ENCODE data around the gene NPTX1.

The NPTX1 gene

GRCh38 chr17:80437532-80437931, 38.9 kb downstream of the NPTX1 start:
- TF ChIP-seq FOXM1 (IDR thresholded peaks at IDR 0.05; ENCODE audit: borderline replicate concordance) = no peak
- no peak for TF ChIP-seq LEF1 (IDR thresholded peaks at IDR 0.05; ENCODE audit: borderline replicate concordance)
- no peak for TF ChIP-seq FOXA1 (IDR thresholded peaks at IDR 0.05)
- TF ChIP-seq ELF4 (IDR thresholded peaks at IDR 0.05) = no peak
- TF ChIP-seq SP1 (IDR thresholded peaks at IDR 0.05) = no peak
- no peak for TF ChIP-seq SUZ12 (IDR thresholded peaks at IDR 0.05)
- no peak for TF ChIP-seq TARDBP (IDR thresholded peaks at IDR 0.05)
- TF ChIP-seq L3MBTL2 (conservative IDR thresholded peaks at IDR 0.05) = no peak
- TF ChIP-seq, protein P1, sequence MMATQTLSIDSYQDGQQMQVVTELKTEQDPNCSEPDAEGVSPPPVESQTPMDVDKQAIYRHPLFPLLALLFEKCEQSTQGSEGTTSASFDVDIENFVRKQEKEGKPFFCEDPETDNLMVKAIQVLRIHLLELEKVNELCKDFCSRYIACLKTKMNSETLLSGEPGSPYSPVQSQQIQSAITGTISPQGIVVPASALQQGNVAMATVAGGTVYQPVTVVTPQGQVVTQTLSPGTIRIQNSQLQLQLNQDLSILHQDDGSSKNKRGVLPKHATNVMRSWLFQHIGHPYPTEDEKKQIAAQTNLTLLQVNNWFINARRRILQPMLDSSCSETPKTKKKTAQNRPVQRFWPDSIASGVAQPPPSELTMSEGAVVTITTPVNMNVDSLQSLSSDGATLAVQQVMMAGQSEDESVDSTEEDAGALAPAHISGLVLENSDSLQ (IDR thresholded peaks at IDR 0.05) = no peak
- no peak for TF ChIP-seq BHLHE40 (IDR thresholded peaks at IDR 0.05; ENCODE audit: borderline replicate concordance)
- no peak for TF ChIP-seq ARNT (IDR thresholded peaks at IDR 0.05)
- ChIA-PET CTCF (interaction anchor here (0.9 kb wide), 1 partner anchor 10 kb away, joined by 4 read pairs; no protein-coding TSS in a partner anchor), POLR2A (interaction anchor here (0.8 to 3.3 kb wide), 2 partner anchors 15 to 18 kb away, joined by 3 to 16 read pairs; no protein-coding TSS in a partner anchor)
- DNase-seq (ENCODE audit: extremely low spot score) = no peak

DNA sequence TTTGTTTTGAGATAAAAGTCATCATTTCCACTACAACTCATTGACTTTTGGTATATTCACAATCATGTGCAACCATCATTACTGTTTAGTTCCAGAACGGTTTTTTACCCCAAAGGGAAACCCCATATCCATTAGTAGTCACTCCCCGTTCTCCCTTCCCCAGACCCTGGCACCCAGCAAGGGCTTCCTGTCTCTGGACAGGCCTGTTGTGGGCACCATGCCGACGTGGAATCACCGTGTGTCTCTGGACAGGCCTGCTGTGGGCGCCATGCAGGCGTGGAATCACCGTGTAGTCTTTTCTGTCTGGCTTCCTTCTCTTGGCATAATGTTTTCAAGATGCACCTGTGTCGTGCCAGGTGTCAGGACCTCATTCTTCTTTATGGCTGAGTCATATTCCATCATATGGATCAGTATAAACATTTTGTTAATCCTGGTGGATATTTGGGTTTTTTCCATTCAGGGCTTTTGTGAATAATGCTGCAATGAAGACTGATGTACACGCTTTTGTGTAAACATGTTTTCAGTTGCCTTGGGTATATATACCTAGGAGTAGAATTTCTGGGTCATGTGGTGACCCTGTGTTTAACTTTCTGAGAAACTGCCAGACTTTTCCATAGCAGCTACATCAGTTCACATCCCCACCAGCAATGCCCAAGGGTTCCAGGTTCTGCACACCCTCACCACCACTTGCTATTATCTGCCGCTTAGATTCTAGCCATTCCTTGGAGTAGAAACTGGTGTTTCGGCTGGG, 42.3 kb downstream of the NPTX1 start:
- DNase-seq (ENCODE audit: extremely low spot score) = no peak
- ChIA-PET CTCF (no interaction called here), POLR2A (interaction anchor here (0.6 to 1.4 kb wide), 2 partner anchors 19 to 20 kb away, joined by 3 to 6 read pairs; no protein-coding TSS in a partner anchor)
- TF ChIP-seq FOXM1 (IDR thresholded peaks at IDR 0.05; ENCODE audit: borderline replicate concordance) (no peak), BHLHE40 (IDR thresholded peaks at IDR 0.05; ENCODE audit: borderline replicate concordance) (no peak), SP1 (IDR thresholded peaks at IDR 0.05) (no peak), ZNF384 (IDR thresholded peaks at IDR 0.05) (no peak), FOXA1 (IDR thresholded peaks at IDR 0.05) (no peak), L3MBTL2 (conservative IDR thresholded peaks at IDR 0.05) (no peak), HDGF (IDR thresholded peaks at IDR 0.05; ENCODE audit: borderline replicate concordance) (no peak), FOXK2 (IDR thresholded peaks at IDR 0.05) (no peak), SUZ12 (IDR thresholded peaks at IDR 0.05) (no peak), CTBP1 (IDR thresholded peaks at IDR 0.05; ENCODE audit: borderline replicate concordance) (no peak), ARNT (IDR thresholded peaks at IDR 0.05) (no peak)
- TF ChIP-seq, protein P1 (IDR thresholded peaks at IDR 0.05) = no peak

DNA sequence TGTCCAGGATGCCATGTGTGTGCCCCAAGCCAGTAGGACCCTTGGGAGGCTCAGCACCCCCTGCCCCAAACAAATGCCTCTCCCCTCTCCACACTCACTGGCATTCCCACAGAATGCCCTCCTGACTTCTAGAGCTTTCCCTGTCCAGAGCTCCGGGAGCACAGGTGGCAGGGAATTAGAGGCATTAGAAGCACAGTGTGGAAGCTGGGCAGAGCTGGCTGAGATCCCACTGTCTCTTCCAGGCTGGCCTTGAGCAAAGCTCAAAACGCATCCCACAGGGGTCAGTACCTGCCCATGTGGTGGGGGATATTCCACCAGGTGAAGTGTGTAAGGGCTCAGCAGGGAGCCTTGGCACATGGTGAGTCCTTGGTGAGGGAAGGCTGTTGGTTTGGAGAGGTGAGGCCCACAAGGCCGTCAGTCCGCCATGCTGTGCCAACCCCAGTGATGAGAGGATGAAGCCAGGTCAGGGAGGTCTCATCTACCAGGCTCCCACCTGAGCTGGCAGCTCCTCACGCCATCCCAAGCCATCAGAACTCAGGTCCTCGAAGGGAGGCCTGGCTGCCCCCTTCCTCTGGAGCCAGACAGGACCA, 43.4 kb downstream of the NPTX1 start:
- TF ChIP-seq ARNT (IDR thresholded peaks at IDR 0.05) (no peak), L3MBTL2 (conservative IDR thresholded peaks at IDR 0.05) (no peak), SP1 (IDR thresholded peaks at IDR 0.05) (no peak), FOXM1 (IDR thresholded peaks at IDR 0.05; ENCODE audit: borderline replicate concordance) (no peak), FOXK2 (IDR thresholded peaks at IDR 0.05) (no peak), HDGF (IDR thresholded peaks at IDR 0.05; ENCODE audit: borderline replicate concordance) (no peak), FOXA1 (IDR thresholded peaks at IDR 0.05) (no peak), CTBP1 (IDR thresholded peaks at IDR 0.05; ENCODE audit: borderline replicate concordance) (no peak), NFRKB (IDR thresholded peaks at IDR 0.05) (no peak), SUZ12 (IDR thresholded peaks at IDR 0.05) (no peak), TARDBP (IDR thresholded peaks at IDR 0.05) (no peak), ZNF384 (IDR thresholded peaks at IDR 0.05) (no peak), BHLHE40 (IDR thresholded peaks at IDR 0.05; ENCODE audit: borderline replicate concordance) (no peak), LEF1 (IDR thresholded peaks at IDR 0.05; ENCODE audit: borderline replicate concordance) (no peak), ELF4 (IDR thresholded peaks at IDR 0.05) (no peak)
- TF ChIP-seq, protein P1 (IDR thresholded peaks at IDR 0.05) = no peak
- CTCF ChIA-PET = interaction anchor here (0.6 kb wide), 1 partner anchor 9 kb away, joined by 3 read pairs; no protein-coding TSS in a partner anchor
- POLR2A ChIA-PET = interaction anchor here (0.6 to 1.4 kb wide), 4 partner anchors 20 to 112 kb away, joined by 3 to 6 read pairs (median 4); partner anchors contain the start of gene RPTOR
- no peak for DNase-seq (ENCODE audit: extremely low spot score)

DNA sequence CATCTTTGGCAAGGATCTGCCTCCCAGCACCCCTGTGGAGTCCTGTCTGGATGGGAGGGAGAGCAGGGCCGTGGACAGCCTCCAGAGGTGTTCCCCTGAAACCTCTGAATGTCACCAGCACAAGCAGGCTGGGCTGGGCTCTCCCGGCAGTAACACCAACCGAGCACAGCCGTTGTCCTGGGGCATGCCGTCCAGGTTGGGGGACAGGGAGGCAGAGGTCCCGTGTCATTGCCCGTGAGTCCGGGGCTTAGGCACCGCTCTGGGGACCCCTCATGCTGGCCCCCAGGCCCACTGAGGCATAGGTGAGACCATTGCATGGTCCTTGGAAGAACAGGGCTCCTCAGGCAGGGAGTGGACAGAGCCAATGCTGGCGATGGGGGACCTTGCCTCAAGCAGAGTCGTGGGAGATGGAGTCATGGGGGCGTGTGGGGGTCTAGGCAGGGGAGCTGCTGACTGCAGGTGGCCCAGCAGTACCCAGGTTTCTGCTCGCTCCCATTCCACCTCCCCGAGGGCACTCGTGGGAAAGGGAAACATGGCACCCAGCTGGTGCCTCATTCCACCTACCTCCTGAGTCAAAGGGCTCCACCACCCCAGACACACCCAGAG, 44.0 kb downstream of the NPTX1 start:
- TF ChIP-seq NFRKB (IDR thresholded peaks at IDR 0.05) = no peak
- TF ChIP-seq SUZ12 (IDR thresholded peaks at IDR 0.05) = no peak
- no peak for TF ChIP-seq LEF1 (IDR thresholded peaks at IDR 0.05; ENCODE audit: borderline replicate concordance)
- ChIA-PET POLR2A (interaction anchor here (0.7 to 1.4 kb wide), 4 partner anchors 22 to 112 kb away, joined by 3 to 6 read pairs (median 4); partner anchors contain the start of gene RPTOR), CTCF (no interaction called here)
- no peak for DNase-seq (ENCODE audit: extremely low spot score)

- ChIA-PET POLR2A (interaction anchor here (1.2 kb wide), 2 partner anchors 23 kb away, joined by 3 to 6 read pairs; no protein-coding TSS in a partner anchor), CTCF (interaction anchor here (0.6 kb wide), 1 partner anchor 585 kb away, joined by 3 read pairs; no protein-coding TSS in a partner anchor)
- no peak for DNase-seq (ENCODE audit: extremely low spot score)
- no peak for TF ChIP-seq BHLHE40 (IDR thresholded peaks at IDR 0.05; ENCODE audit: borderline replicate concordance)
- TF ChIP-seq NFRKB (IDR thresholded peaks at IDR 0.05) = no peak
- no peak for TF ChIP-seq ARNT (IDR thresholded peaks at IDR 0.05)
- TF ChIP-seq ZNF384 (IDR thresholded peaks at IDR 0.05) = no peak
- TF ChIP-seq, protein P1 (IDR thresholded peaks at IDR 0.05) = no peak
- TF ChIP-seq CTBP1 (IDR thresholded peaks at IDR 0.05; ENCODE audit: borderline replicate concordance) = no peak
- TF ChIP-seq SUZ12 (IDR thresholded peaks at IDR 0.05) = no peak
- no peak for TF ChIP-seq FOXK2 (IDR thresholded peaks at IDR 0.05)
- no peak for TF ChIP-seq HDGF (IDR thresholded peaks at IDR 0.05; ENCODE audit: borderline replicate concordance)
- TF ChIP-seq ELF4 (IDR thresholded peaks at IDR 0.05) = no peak
- no peak for TF ChIP-seq FOXM1 (IDR thresholded peaks at IDR 0.05; ENCODE audit: borderline replicate concordance)
- no peak for TF ChIP-seq TARDBP (IDR thresholded peaks at IDR 0.05)
- TF ChIP-seq LEF1 (IDR thresholded peaks at IDR 0.05; ENCODE audit: borderline replicate concordance) = no peak
These were observed 44.9 kb downstream of the NPTX1 start for GRCh38 chr17:80431246-80432195.

Measured in HEK293T (cell line).